ENCODE data around the gene DCDC2.

DNA sequence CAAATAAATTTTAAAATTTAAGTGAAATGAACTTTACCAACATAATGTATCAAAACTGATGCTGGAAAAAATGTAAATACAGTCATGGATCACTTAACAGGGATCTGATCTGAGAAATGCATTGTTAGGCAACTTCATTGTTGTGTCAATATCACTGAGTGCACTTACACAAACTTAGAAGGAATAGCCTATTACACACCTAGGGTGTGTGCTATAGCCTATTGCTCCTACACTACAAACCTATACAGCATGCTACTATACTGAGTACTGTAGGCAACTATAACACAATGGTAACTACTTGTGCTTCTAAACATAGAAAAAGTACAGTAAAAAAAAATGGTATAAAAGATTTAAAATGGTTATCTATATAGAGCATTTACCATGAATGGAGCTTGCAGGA, 104.5 kb downstream of the DCDC2 start:
- TF ChIP-seq, protein P1, sequence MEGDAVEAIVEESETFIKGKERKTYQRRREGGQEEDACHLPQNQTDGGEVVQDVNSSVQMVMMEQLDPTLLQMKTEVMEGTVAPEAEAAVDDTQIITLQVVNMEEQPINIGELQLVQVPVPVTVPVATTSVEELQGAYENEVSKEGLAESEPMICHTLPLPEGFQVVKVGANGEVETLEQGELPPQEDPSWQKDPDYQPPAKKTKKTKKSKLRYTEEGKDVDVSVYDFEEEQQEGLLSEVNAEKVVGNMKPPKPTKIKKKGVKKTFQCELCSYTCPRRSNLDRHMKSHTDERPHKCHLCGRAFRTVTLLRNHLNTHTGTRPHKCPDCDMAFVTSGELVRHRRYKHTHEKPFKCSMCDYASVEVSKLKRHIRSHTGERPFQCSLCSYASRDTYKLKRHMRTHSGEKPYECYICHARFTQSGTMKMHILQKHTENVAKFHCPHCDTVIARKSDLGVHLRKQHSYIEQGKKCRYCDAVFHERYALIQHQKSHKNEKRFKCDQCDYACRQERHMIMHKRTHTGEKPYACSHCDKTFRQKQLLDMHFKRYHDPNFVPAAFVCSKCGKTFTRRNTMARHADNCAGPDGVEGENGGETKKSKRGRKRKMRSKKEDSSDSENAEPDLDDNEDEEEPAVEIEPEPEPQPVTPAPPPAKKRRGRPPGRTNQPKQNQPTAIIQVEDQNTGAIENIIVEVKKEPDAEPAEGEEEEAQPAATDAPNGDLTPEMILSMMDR (IDR thresholded peaks at IDR 0.05), result no peak
- TF ChIP-seq POLR2A (IDR thresholded peaks at IDR 0.05), result no peak
- TF ChIP-seq POLR2AphosphoS5 (IDR thresholded peaks at IDR 0.05), result no peak

Measured in breast epithelium (tissue), 3 donors.